ENCODE data around the gene NECAP2. TPM values are rescaled to one million over a fixed set of nuclear protein-coding genes. Genes with fewer than 3 reads are reported as not detected.

Gene NECAP2
- 10 to 100 TPM; 66.7 to 69.8 (median 68.1) TPM for polyA plus RNA-seq (ENCODE audit: insufficient read length in 4 of 4)

DNA sequence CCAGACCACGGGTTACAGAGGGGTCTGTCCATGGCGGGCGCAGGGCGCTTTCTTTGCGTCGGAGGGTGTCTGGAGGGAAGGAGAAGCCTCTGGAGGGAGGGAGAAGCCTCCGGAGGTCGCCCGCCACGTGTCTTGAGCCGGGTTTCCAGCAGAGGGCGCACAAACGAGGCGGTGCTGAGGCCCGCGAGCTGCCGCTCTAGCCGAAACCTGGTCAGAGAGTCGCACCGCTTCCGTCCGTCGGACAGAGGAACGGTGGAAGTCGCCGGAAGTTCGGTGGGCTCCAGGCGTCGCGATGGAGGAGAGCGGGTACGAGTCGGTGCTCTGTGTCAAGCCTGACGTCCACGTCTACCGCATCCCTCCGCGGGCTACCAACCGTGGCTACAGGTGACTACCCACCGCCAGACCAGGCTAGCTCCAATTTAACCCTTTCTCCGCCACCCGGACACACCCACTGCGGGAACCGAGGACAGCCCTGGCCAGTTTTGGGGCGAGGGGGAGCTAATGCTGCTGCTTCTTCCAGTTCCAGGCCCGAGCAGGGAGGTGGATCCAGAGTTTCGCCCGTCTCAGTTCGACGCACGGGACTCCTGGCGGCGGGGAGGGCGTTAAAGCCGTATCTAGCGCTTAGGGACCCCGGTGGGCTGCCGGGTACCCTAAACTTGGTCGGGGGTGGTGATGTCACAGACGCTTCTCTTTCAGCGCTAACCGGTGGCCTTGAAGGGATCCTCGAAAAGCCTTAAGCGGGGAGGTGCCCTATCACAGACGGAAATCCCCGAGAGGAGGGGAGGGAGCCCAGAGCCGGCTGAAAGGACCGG, at the start of gene NECAP2:
TSS of gene NECAP2 (plus strand) at position 255 of the 812 bp plus-strand sequence. CDS start at position 293, 38 bp downstream.
- peak; percentile 47 to 86 (median 80) for DNase-seq (ENCODE audit: low read depth in 4 of 4, low spot score in 2 of 4)

- no peak for DNase-seq (ENCODE audit: low read depth in 4 of 4, low spot score in 2 of 4)
Measured at GRCh38 chr1:16391411-16391810, 49.1 kb upstream of the NECAP2 start.

- DNase-seq (ENCODE audit: low read depth in 4 of 4, low spot score in 2 of 4) = no peak
Measured at GRCh38 chr1:16392740-16393569, 47.6 kb upstream of the NECAP2 start.

DNA sequence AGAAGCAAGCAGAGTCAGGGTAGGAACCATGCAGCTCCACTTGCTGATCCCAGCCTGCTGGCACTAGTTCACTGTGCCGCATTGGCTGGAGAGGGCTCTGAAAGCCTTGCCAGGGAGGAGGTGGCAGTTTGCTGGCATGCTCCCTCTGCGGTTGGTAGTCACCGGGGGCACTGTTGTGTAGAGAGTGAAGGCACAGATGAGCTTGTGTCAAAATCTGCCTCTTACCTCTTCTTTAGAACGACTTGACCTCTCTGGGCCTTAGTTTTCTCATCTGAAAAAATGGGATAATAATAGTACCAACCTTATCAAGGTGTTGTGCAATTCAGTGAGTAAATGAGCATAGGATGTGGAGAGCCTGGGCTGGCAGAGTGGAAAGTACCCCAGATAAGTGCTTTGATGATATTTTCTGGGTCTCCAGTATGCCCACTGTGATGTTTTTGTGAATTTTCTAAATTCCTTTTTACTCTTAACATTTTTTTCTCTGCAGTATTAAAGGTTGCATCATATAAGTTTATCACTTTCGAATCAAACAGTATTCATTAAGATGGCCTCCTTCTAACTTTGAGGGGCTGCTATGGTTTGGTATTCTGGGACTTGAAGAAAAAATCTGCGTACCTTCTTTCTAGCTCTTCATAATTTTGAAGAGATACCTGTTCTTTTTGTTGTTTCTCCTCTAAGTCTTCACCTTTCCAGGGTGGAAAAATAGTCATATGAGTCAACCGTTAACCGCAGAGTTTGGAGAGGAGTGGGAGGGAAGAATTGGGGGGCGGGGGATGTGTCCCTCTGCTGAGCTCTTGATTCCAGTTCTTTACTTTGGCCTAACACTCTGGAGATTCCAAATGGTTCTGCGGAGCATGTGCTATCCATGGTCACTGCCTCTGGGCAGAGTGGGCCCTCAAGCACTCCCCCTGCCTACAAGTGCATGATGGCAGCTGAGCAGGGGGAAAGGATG, 46.7 kb upstream of the NECAP2 start:
- no peak for DNase-seq (ENCODE audit: low read depth in 4 of 4, low spot score in 2 of 4)

DNA sequence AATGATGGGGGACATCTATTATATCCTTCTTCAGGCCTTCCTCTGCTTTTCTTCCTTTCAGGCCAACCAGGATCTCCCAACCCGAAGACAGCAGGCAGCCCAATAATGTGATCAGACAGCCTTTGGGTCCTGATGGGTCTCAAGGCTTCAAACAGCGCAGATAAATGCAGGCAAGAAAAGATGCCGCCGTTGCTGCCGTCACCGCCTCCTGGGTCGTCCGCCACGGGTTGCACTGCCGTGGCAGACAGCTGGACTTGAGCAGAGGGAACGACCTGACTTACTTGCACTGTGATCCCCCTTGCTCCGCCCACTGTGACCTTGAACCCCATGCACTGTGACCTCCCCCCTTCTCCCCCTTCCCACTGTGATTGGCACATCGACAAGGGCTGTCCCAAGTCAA, 45.5 kb upstream of the NECAP2 start:
- DNase-seq (ENCODE audit: low read depth in 4 of 4, low spot score in 2 of 4) = no peak

DNA sequence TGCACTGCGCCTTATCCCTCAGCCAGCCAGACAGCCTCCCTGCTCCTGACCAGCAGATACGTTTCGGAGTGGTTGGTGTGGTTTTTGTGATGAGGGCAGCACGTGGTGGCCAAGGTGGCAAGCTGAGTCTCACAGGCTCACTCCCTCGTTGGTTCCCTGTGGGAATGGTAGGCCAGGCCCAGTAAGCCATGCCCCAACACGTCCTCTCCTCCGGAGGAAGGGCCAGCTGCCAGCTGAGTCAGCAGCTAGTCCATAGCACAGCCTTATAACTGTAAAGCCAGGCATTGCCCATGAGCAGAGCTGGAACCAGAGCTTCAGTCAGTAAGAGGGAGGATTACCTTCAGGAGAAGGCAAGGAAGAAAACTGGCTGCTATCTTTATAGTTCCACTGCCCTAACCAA, 43.9 kb upstream of the NECAP2 start:
- DNase-seq (ENCODE audit: low read depth in 4 of 4, low spot score in 2 of 4) = no peak

- DNase-seq (ENCODE audit: low read depth in 4 of 4, low spot score in 2 of 4) = no peak
Measured at GRCh38 chr1:16397120-16397519, 43.4 kb upstream of the NECAP2 start.

- DNase-seq (ENCODE audit: low read depth in 4 of 4, low spot score in 2 of 4) = no peak
Measured at GRCh38 chr1:16398371-16398953, 42.1 kb upstream of the NECAP2 start.

GRCh38 chr1:16402742-16403141, 37.8 kb upstream of the NECAP2 start:
- DNase-seq (ENCODE audit: low read depth in 4 of 4, low spot score in 2 of 4) = no peak

DNA sequence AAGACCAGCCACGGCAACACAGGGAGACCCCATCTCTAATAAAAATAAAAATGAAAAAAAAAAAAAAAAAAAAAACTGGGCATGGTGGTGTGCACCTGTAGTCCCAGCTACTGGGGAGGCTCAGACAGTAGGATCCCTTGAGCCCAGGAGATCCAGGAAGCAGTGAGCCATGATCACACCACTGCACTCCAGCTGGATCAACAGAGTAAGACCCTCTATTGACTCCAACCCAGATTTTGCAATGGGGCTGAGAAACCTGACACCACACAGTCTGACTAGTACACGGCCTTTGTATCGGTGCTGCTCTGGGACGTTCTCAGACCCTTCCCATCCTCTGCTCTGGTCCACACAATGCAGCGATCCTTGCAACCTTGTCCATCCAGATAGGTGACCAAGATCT, 35.1 kb upstream of the NECAP2 start:
- no peak for DNase-seq (ENCODE audit: low read depth in 4 of 4, low spot score in 2 of 4)

DNA sequence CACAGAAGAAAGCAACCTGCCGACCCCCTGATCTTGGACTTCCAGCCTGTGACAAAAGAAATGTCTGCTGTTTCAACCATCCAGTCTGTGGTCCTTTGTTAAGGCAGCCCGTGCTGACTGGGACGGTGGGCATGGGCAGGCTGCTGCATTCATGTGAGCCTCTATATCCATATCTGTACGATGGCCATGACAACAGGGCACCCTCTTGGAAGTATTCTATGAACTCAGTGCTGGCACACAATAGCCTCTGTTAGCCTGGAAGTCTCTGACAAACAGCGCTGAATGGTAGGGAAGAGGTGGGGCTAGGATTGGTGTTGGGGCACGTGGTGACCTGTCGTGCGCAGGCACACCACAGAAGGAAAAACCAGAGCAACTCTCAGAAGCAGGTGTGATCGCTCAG, 33.7 kb upstream of the NECAP2 start:
- DNase-seq (ENCODE audit: low read depth in 4 of 4, low spot score in 2 of 4) = no peak

DNA sequence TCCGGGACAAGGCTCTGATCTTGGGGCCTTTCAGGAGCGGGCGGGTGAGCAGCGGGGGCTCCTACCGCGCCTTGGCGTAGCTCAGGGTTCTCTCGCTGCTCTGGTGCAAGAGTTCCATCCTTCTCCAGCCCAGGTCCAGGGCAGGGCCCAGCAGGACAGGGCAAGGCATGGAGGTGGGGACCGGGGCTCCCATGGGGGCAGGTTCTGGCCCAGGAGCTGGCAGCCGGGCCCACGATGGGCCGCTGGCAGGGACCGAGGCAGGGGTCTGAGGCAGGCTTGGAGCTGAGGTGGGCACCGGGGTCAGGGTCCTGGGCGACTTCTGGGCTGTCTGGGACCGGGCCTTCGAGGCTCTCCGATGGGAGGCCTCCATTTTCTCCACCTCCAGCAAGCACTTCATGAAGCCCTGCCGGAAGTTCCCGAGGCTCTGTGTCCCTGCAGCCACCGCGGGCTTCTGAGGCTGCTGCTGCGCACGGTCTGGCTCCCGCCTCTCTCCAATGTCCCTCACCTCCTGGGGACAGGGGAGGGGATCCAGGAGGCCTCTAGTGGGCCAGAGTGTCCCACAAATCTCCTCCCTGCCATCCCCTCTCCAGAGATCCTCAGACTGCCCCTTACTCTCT, 30.9 kb upstream of the NECAP2 start:
- no peak for DNase-seq (ENCODE audit: low read depth in 4 of 4, low spot score in 2 of 4)

- DNase-seq (ENCODE audit: low read depth in 4 of 4, low spot score in 2 of 4) = no peak
Measured at GRCh38 chr1:16410803-16411202, 29.7 kb upstream of the NECAP2 start.

- no peak for DNase-seq (ENCODE audit: low read depth in 4 of 4, low spot score in 2 of 4)
Measured at GRCh38 chr1:16413191-16413590, 27.3 kb upstream of the NECAP2 start.

- no peak for DNase-seq (ENCODE audit: low read depth in 4 of 4, low spot score in 2 of 4)
Measured at GRCh38 chr1:16418823-16419425, 21.6 kb upstream of the NECAP2 start.

- no peak for DNase-seq (ENCODE audit: low read depth in 4 of 4, low spot score in 2 of 4)
Measured at GRCh38 chr1:16420424-16421118, 20.0 kb upstream of the NECAP2 start.

DNA sequence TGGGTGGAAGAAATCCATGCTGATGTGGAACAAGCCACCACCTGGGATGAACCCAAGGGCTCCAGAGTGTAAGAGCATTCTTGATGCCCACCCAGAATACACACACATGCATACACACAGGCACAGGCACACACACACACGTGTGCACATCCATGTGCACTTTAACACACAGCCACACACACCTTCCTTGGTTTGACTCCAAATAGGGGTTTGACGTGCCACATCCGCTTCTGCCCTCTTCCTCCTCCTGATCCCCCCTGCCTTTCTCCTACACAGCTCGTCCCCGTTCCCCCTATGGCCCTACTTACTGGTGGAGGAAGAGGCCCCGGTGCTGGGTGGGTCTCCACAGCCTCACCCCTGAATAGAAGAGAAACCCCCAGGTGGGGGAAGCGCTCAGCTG, 19.3 kb upstream of the NECAP2 start:
- no peak for DNase-seq (ENCODE audit: low read depth in 4 of 4, low spot score in 2 of 4)

GRCh38 chr1:16422041-16422440, 18.5 kb upstream of the NECAP2 start:
- no peak for DNase-seq (ENCODE audit: low read depth in 4 of 4, low spot score in 2 of 4)
